ENCODE measurements around the gene EOGT. TPM values are rescaled to one million over a fixed set of nuclear protein-coding genes. Genes with fewer than 3 reads are reported as not detected.

The EOGT gene
- total RNA-seq, 1 donor from 2014 or later = 17.3 TPM

- intact Hi-C loops (cut with micrococcal nuclease) = no loop called here
- DNase-seq (no peak), ATAC-seq (ENCODE audit: low read depth) (no peak)
- Mint-ChIP-seq H3K36me3 (ENCODE audit: low read depth) (no peaks in the 10 kb centered on the region), H3K4me1 (peaks cover 13% of the 10 kb centered on the region), H3K4me3 (no peak overlapping the region), H3K27me3 (peaks cover 42% of the 10 kb centered on the region), H3K9me3 (no peaks in the 10 kb centered on the region), H3K27ac (no peak overlapping the region)
- ChIA-PET POLR2A (no interaction called here), CTCF (no interaction called here)
- TF ChIP-seq, protein P1, sequence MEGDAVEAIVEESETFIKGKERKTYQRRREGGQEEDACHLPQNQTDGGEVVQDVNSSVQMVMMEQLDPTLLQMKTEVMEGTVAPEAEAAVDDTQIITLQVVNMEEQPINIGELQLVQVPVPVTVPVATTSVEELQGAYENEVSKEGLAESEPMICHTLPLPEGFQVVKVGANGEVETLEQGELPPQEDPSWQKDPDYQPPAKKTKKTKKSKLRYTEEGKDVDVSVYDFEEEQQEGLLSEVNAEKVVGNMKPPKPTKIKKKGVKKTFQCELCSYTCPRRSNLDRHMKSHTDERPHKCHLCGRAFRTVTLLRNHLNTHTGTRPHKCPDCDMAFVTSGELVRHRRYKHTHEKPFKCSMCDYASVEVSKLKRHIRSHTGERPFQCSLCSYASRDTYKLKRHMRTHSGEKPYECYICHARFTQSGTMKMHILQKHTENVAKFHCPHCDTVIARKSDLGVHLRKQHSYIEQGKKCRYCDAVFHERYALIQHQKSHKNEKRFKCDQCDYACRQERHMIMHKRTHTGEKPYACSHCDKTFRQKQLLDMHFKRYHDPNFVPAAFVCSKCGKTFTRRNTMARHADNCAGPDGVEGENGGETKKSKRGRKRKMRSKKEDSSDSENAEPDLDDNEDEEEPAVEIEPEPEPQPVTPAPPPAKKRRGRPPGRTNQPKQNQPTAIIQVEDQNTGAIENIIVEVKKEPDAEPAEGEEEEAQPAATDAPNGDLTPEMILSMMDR (IDR thresholded peaks at IDR 0.05) = no peak
These were observed 77.7 kb downstream of the EOGT start for GRCh38 chr3:68935778-68936177.

- TF ChIP-seq, protein P1 (IDR thresholded peaks at IDR 0.05) = no peak
- intact Hi-C loops (cut with micrococcal nuclease) = no loop called here
- ATAC-seq (ENCODE audit: low read depth) = no peak
- no peaks in the 10 kb centered on the region for H3K9me3 Mint-ChIP-seq
- H3K27ac Mint-ChIP-seq = no peak overlapping the region
- peaks cover 13% of the 10 kb centered on the region for H3K4me1 Mint-ChIP-seq
- no peak for DNase-seq
- POLR2A ChIA-PET = no interaction called here
- H3K27me3 Mint-ChIP-seq = peaks cover 48% of the 10 kb centered on the region
- CTCF ChIA-PET = no interaction called here
- no peak overlapping the region for H3K4me3 Mint-ChIP-seq
- no peaks in the 10 kb centered on the region for H3K36me3 Mint-ChIP-seq (ENCODE audit: low read depth)
These were observed 81.9 kb downstream of the EOGT start for GRCh38 chr3:68931406-68932149.

Other genes starting within 250 kb of the EOGT start
- not detected in 2 replicates for gene TAFA4, start 81.1 kb downstream of the EOGT start, total RNA-seq
- 36.8 and 43.6 TPM in 2 replicates for gene TMF1, start 38.6 kb upstream of the EOGT start, total RNA-seq
- 86.6 and 91.9 TPM in 2 replicates for gene UBA3, start 66.7 kb upstream of the EOGT start, total RNA-seq
- 77.5 and 77.8 TPM in 2 replicates for gene ARL6IP5, start 71.3 kb upstream of the EOGT start, total RNA-seq
- gene LMOD3, start 108.9 kb upstream of the EOGT start, total RNA-seq = not detected in 2 replicates

Measured in activated B cell treated with CpG ODN at 0.5 μM for 24 hours (primary cell).